SK-N-SH treated with all-trans-retinoic acid at 6 μM for 48 hours (cell line): ENCODE results near the gene ANKRD6.

Experiments used
- ATAC-seq: fragments of 200-7000 bp; cut with Tn5 transposase; 3 replicates; pipeline ENCODE4 v1.9.1; 2020; ENCODE audit warnings: mild to moderate bottlenecking, moderate library complexity
- ARNTL ChIP-seq: fragments of 450-650 bp; formaldehyde crosslinking; IDR thresholded peaks from 2 replicates; pipeline ENCODE4 v1.5.0; 2020; ENCODE audit warnings: low read depth, mild to moderate bottlenecking, moderate library complexity, borderline replicate concordance
- BACH2 ChIP-seq: fragments of 250-450 bp; sonication (Bioruptor Pico); IDR thresholded peaks from 2 replicates; pipeline ENCODE4 v1.9.0; 2021; ENCODE audit warnings: mild to moderate bottlenecking, borderline replicate concordance
- CSDC2 ChIP-seq: fragments of 250-450 bp; sonication (Bioruptor Pico); IDR thresholded peaks from 2 replicates; pipeline ENCODE4 v1.5.0; 2020; ENCODE audit warnings: mild to moderate bottlenecking, moderate library complexity
- ESRRG ChIP-seq: fragments of 250-450 bp; sonication (Bioruptor Pico); IDR thresholded peaks from 2 replicates; pipeline ENCODE4 v1.6.1; 2021; ENCODE audit warnings: mild to moderate bottlenecking
- GLIS3 ChIP-seq: fragments of 250-450 bp; sonication (Bioruptor Pico); IDR thresholded peaks from 2 replicates; pipeline ENCODE4 v1.5.0; 2020; ENCODE audit warnings: mild to moderate bottlenecking, moderate library complexity
- ISL1 ChIP-seq: fragments of 250-450 bp; sonication (Bioruptor Pico); IDR thresholded peaks from 2 replicates; pipeline ENCODE4 v2.1.2; 2022; ENCODE audit warnings: mild to moderate bottlenecking, moderate library complexity
- PPARA ChIP-seq: fragments of 250-450 bp; sonication (Bioruptor Pico); IDR thresholded peaks from 2 replicates; pipeline ENCODE4 v1.5.0; 2020; ENCODE audit warnings: mild to moderate bottlenecking, borderline replicate concordance
- RARB ChIP-seq: fragments of 250-450 bp; sonication (Bioruptor Pico); IDR thresholded peaks from 2 replicates; pipeline ENCODE4 v1.8.0; 2021; ENCODE audit warnings: mild to moderate bottlenecking, moderate library complexity
- SNAI2 ChIP-seq: fragments of 250-450 bp; sonication (Bioruptor Pico); IDR thresholded peaks from 2 replicates; pipeline ENCODE4 v1.5.0; 2020; ENCODE audit warnings: mild to moderate bottlenecking, moderate library complexity
- TCF4 ChIP-seq: fragments of 250-450 bp; sonication (Bioruptor Pico); IDR thresholded peaks from 2 replicates; pipeline ENCODE4 v1.8.0; 2021; ENCODE audit warnings: mild to moderate bottlenecking, moderate library complexity, borderline replicate concordance
- TOX ChIP-seq: fragments of 250-450 bp; sonication (Bioruptor Pico); IDR thresholded peaks from 2 replicates; pipeline ENCODE4 v1.8.0; 2021; ENCODE audit warnings: mild to moderate bottlenecking, moderate library complexity, borderline replicate concordance
- ZC3H10 ChIP-seq: fragments of 250-450 bp; sonication (Bioruptor Pico); IDR thresholded peaks from 2 replicates; pipeline ENCODE4 v1.5.1; 2021; ENCODE audit warnings: mild to moderate bottlenecking, moderate library complexity
- ZFP3 ChIP-seq: fragments of 250-450 bp; sonication (Bioruptor Pico); IDR thresholded peaks from 2 replicates; pipeline ENCODE4 v1.5.0; 2020; ENCODE audit warnings: mild to moderate bottlenecking, moderate library complexity
- ZFP30 ChIP-seq: fragments of 450-650 bp; formaldehyde crosslinking; IDR thresholded peaks from 2 replicates; pipeline ENCODE4 v1.5.0; 2022; ENCODE audit warnings: mild to moderate bottlenecking, moderate library complexity
- ZNF565 ChIP-seq: fragments of 450-650 bp; formaldehyde crosslinking; conservative IDR thresholded peaks from 2 replicates; pipeline ENCODE4 v1.5.0; 2020; ENCODE audit warnings: low read depth, mild to moderate bottlenecking, moderate library complexity
- ZNF70 ChIP-seq: fragments of 450-650 bp; formaldehyde crosslinking; IDR thresholded peaks from 2 replicates; pipeline ENCODE4 v1.5.0; 2020; ENCODE audit warnings: mild to moderate bottlenecking, moderate library complexity
- ZNF8 ChIP-seq: fragments of 450-650 bp; formaldehyde crosslinking; IDR thresholded peaks from 2 replicates; pipeline ENCODE4 v1.5.0; 2020; ENCODE audit warnings: mild to moderate bottlenecking, moderate library complexity
- TF ChIP-seq, protein P1 (sequence below): fragments of 250-450 bp; sonication (Bioruptor Pico); IDR thresholded peaks from 2 replicates; pipeline ENCODE4 v1.8.0; 2020; ENCODE audit warnings: mild to moderate bottlenecking, moderate library complexity, borderline replicate concordance
- TF ChIP-seq, protein P2 (sequence below): fragments of 250-450 bp; sonication (Bioruptor Pico); IDR thresholded peaks from 2 replicates; pipeline ENCODE4 v1.5.1; 2021; ENCODE audit warnings: mild to moderate bottlenecking, moderate library complexity
- TF ChIP-seq, protein P3 (sequence below): fragments of 250-450 bp; sonication (Bioruptor Pico); IDR thresholded peaks from 2 replicates; pipeline ENCODE4 v1.5.1; 2020; ENCODE audit warnings: low read depth, mild to moderate bottlenecking, moderate library complexity

Gene ANKRD6

DNA sequence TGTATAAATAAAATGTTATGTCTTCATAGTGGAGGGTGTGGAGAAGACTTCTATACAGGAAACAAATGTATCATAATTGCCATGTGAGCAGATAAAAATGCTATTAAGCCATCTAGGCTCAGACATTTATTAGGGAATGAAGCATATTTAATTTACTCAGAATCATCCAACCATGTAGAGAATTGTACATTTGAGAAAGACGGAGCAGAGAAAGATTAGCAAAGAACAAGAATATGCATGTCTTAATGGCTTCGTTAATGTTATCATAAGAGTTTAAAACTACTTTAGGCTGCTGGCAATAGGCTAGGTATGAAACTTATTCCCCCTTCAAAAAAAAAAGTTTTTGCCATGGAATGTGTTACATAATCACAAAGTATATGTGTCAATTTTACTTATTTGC, 6.1 kb downstream of the ANKRD6 start:
- ATAC-seq, result no peak
- TF ChIP-seq BACH2 (CRISPR knock-in tag), result no peak
- no peak for TF ChIP-seq ZFP30
- no peak for TF ChIP-seq RARB (CRISPR knock-in tag)

DNA sequence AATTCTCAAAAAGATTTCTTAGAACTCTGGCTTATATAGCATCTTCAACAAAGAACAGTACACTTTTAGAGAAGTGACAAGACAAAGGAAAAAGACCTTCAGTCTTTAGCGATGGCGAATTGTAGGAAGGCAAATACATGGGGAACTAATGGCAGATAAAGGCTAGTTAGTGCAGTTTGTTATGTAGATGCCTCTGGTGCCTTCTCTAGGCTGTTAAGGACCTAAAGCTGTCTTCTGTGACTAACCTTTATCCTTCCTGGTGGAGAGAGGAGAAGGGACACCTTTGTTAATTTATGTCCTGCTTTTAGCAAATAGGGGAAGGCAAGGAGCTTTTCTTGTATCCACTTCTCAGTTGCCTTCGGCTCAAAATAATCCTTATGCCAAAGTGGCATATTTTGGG, 7.2 kb downstream of the ANKRD6 start:
- ATAC-seq, result no peak
- TF ChIP-seq, protein P1, sequence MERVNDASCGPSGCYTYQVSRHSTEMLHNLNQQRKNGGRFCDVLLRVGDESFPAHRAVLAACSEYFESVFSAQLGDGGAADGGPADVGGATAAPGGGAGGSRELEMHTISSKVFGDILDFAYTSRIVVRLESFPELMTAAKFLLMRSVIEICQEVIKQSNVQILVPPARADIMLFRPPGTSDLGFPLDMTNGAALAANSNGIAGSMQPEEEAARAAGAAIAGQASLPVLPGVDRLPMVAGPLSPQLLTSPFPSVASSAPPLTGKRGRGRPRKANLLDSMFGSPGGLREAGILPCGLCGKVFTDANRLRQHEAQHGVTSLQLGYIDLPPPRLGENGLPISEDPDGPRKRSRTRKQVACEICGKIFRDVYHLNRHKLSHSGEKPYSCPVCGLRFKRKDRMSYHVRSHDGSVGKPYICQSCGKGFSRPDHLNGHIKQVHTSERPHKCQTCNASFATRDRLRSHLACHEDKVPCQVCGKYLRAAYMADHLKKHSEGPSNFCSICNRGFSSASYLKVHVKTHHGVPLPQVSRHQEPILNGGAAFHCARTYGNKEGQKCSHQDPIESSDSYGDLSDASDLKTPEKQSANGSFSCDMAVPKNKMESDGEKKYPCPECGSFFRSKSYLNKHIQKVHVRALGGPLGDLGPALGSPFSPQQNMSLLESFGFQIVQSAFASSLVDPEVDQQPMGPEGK (CRISPR knock-in tag), result no peak
- TF ChIP-seq ZC3H10 (CRISPR knock-in tag) (no peak), SNAI2 (CRISPR knock-in tag) (no peak), ZNF8 (CRISPR knock-in tag) (no peak), RARB (CRISPR knock-in tag) (no peak), TOX (CRISPR knock-in tag) (no peak), PPARA (no peak), ISL1 (CRISPR knock-in tag) (no peak), ZNF70 (no peak), ZNF565 (CRISPR knock-in tag) (no peak), TCF4 (no peak), ESRRG (no peak), GLIS3 (CRISPR knock-in tag) (no peak)

DNA sequence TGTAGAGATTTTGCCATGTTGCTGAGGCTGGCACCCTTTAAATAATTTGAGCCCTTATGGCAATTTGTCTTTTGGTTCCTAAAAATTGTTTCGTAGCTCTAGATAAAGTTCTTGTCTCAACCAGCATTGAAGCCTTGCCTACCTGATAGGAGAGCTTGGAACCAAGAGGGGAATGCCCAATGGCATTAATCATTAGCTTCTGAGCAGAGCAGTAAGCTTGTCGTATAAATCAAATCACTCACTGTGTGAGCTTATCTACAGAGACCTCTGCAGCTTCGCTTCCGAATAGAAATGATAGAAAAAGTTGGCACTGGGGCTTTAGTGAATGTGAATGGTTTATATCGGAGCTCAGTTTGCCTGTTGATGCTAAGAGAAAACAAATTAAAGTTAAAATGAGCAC, 10.7 kb downstream of the ANKRD6 start:
- ATAC-seq, result no peak
- TF ChIP-seq ZNF8 (CRISPR knock-in tag) (no peak), CSDC2 (CRISPR knock-in tag) (no peak), ZC3H10 (CRISPR knock-in tag) (no peak), GLIS3 (CRISPR knock-in tag) (no peak), TOX (CRISPR knock-in tag) (no peak)
- TF ChIP-seq, protein P2, sequence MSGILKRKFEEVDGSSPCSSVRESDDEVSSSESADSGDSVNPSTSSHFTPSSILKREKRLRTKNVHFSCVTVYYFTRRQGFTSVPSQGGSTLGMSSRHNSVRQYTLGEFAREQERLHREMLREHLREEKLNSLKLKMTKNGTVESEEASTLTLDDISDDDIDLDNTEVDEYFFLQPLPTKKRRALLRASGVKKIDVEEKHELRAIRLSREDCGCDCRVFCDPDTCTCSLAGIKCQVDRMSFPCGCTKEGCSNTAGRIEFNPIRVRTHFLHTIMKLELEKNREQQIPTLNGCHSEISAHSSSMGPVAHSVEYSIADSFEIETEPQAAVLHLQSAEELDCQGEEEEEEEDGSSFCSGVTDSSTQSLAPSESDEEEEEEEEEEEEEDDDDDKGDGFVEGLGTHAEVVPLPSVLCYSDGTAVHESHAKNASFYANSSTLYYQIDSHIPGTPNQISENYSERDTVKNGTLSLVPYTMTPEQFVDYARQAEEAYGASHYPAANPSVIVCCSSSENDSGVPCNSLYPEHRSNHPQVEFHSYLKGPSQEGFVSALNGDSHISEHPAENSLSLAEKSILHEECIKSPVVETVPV (CRISPR knock-in tag), result no peak
- TF ChIP-seq, protein P1 (CRISPR knock-in tag), result no peak

DNA sequence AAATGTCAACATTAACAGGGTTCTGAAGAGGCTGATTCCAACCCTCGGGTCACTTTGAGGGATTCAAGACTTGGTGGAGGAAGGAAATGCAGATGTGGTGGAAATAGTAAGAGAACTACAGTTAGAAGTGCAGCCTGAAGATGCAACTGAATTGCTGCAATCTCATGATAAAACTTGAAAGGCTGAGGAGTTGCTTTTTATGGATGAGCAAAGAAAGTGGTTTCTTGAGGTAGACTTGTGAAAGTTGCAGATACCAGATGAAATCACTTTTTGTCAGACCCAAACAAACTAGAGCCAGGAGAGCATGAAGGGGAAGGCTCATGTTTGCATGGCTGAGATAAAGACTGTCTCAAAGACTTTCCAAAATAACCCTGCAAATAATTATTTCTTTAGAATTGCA, 16.2 kb downstream of the ANKRD6 start:
- ATAC-seq, result no peak
- TF ChIP-seq ZNF565 (CRISPR knock-in tag) (no peak), ISL1 (CRISPR knock-in tag) (no peak)

DNA sequence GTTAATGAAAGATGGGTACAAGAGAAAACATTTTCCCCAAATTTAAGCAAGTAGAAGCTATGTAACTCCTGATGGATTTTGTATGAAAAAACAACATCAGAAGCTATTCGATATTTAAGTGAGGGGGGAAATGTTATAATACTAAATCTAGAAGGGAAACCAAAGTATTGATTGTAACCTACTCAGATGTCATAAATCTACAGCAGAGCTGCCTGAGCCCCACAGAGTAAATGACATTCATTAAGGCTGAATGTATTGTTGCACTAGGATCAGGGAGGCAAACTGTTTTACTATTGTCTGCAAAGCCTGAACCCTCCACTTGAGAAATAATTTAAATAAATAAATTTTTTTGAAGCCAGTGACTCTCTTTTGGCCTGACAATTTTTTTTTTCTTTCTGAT, 19.3 kb downstream of the ANKRD6 start:
- no peak for ATAC-seq
- TF ChIP-seq ESRRG, result no peak
- TF ChIP-seq CSDC2 (CRISPR knock-in tag), result no peak
- TF ChIP-seq SNAI2 (CRISPR knock-in tag), result no peak
- TF ChIP-seq TOX (CRISPR knock-in tag), result no peak

DNA sequence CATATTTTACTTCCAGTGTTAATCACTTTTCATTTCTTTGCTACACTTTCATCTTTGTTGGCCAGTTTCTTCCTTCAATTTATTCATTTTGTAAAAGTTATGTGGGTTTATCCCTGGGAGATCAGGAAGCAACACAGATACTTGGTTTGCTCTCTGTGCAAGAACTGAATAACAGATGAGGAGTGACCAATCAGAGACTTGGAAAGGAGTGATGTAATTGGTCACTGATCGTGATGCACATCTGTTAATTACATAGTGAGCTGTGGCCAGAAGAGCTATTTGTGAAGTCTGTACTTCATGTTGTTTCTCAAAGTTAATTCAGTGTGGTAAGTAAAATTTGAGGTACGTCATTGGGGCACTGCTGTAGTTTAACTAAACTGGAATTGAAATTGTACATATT, 21.3 kb downstream of the ANKRD6 start:
- no peak for TF ChIP-seq ARNTL (CRISPR knock-in tag)
- TF ChIP-seq ZFP3 (CRISPR knock-in tag), result no peak
- TF ChIP-seq ZNF565 (CRISPR knock-in tag), result no peak
- no peak for TF ChIP-seq ZNF8 (CRISPR knock-in tag)
- TF ChIP-seq TCF4, result no peak
- TF ChIP-seq RARB (CRISPR knock-in tag), result no peak
- TF ChIP-seq, protein P3, sequence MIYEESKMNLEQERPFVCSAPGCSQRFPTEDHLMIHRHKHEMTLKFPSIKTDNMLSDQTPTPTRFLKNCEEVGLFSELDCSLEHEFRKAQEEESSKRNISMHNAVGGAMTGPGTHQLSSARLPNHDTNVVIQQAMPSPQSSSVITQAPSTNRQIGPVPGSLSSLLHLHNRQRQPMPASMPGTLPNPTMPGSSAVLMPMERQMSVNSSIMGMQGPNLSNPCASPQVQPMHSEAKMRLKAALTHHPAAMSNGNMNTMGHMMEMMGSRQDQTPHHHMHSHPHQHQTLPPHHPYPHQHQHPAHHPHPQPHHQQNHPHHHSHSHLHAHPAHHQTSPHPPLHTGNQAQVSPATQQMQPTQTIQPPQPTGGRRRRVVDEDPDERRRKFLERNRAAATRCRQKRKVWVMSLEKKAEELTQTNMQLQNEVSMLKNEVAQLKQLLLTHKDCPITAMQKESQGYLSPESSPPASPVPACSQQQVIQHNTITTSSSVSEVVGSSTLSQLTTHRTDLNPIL (CRISPR knock-in tag), result no peak
- TF ChIP-seq ISL1 (CRISPR knock-in tag), result no peak
- ATAC-seq, result peak; percentile 19; the same call in 1 of the 3 replicates
